K562 (cell line): ENCODE measurements around the gene CDH1. TPM values are rescaled to one million over a fixed set of nuclear protein-coding genes. Genes with fewer than 3 reads are reported as not detected.

Experiments used
- ATAC-seq: fragments of 200-7000 bp; cut with Tn5 transposase; 3 replicates; pipeline ENCODE4 v1.9.1; 2020; ENCODE audit warnings: moderate library complexity
- BruUV-seq: library from RNA; stranded (reverse); fragments of 400-500 nt; replicated peaks from 2 replicates; lab custom pipeline; 2021; lab: Mats Ljungman, UMichigan
- CTCF ChIA-PET: fragments of 300-600 bp; formaldehyde crosslinking; extraction: SDS; loops from one replicate; lab custom pipeline; 2021; ENCODE audit warnings: low intra/inter-chr PET ratio; lab: Yijun Ruan, JAX
- POLR2A ChIA-PET: fragments of 300-600, 350-650 bp; sonication (Branson Sonifier 250); formaldehyde crosslinking; extraction: SDS; loops from one replicate; lab custom pipeline; 2021; ENCODE audit warnings: antibody characterized with exemption, inconsistent platforms; lab: Yijun Ruan, JAX
- DNase-seq, 4 experiments: peaks; one replicate each; pipeline versions ENCODE4 v3.0.0 to v3.0.0-alpha.2; 2011 to 2018; ENCODE audit warnings: low spot score in 3 of 4, mixed read lengths in 3 of 4; ENCODE audit errors: extremely low read depth in 1 of 4
- FAIRE-seq: peaks from 2 replicates; lab custom pipeline; 2011; peaks lifted over from hg19 to GRCh38; lab: Jason Lieb, UNC
- H2AFZ ChIP-seq: 2 replicates; pipeline ENCODE4 v1.6.0; 2011; ENCODE audit warnings: low read depth, low read length, control low read depth, inconsistent platforms
- H3K27ac ChIP-seq: fragments of 200-600 bp; 3 replicates; pipeline ENCODE4 v1.8.0; 2011; ENCODE audit warnings: low read depth, mild to moderate bottlenecking, control low read depth, inconsistent platforms, low read length, moderate library complexity, mixed read lengths; ENCODE audit errors: extremely low read depth
- H3K27me3 ChIP-seq, 2 experiments: fragments of 300-600 bp in 1 of 2; 2 replicates in 1 of 2; 3 replicates in 1 of 2; pipeline versions ENCODE4 v1.6.0 to v1.8.0; 2011; ENCODE audit warnings: inconsistent platforms in 2 of 2, low read length in 2 of 2, mild to moderate bottlenecking in 1 of 2, mixed read lengths in 1 of 2, moderate library complexity in 1 of 2; ENCODE audit not compliant: control insufficient read depth in 2 of 2, insufficient read depth in 2 of 2
- H3K36me3 ChIP-seq: fragments of 300-600 bp; 3 replicates; pipeline ENCODE4 v1.8.0; 2011; ENCODE audit warnings: mild to moderate bottlenecking, low read length, inconsistent platforms; ENCODE audit not compliant: control insufficient read depth, insufficient read depth
- H3K4me1 ChIP-seq, 2 experiments: fragments of 200-600 bp in 1 of 2; replicated peaks in 1 of 2; 2 replicates in 1 of 2; 3 replicates in 1 of 2; pipeline versions ENCODE4 v1.5.1 to v1.8.0; 2011; ENCODE audit warnings: inconsistent platforms in 2 of 2, low read length in 2 of 2, mild to moderate bottlenecking in 1 of 2, mixed read lengths in 1 of 2, moderate library complexity in 1 of 2; ENCODE audit not compliant: control insufficient read depth in 2 of 2, insufficient read depth in 2 of 2
- H3K4me2 ChIP-seq: 2 replicates; pipeline ENCODE4 v1.6.1; 2011; ENCODE audit warnings: low read length, control low read depth, inconsistent platforms, mixed read lengths; ENCODE audit not compliant: insufficient read depth
- H3K4me3 ChIP-seq: fragments of 200-600 bp; sonication (generic), shearing (Covaris generic); 2 replicates; pipeline ENCODE4 v1.5.1; 2016; ENCODE audit warnings: control low read depth, inconsistent platforms
- H3K79me2 ChIP-seq: fragments of 200-600 bp; 3 replicates; pipeline ENCODE4 v1.8.0; 2011; ENCODE audit warnings: low read length, inconsistent platforms; ENCODE audit not compliant: control insufficient read depth, insufficient read depth
- H3K9ac ChIP-seq, 2 experiments: 2 replicates each; pipeline versions ENCODE4 v1.6.0 to v1.6.1; 2011; ENCODE audit warnings: low read depth in 2 of 2, low read length in 2 of 2, control low read depth in 1 of 2, inconsistent platforms in 1 of 2, mild to moderate bottlenecking in 1 of 2, mixed read lengths in 1 of 2; ENCODE audit not compliant: insufficient read depth in 1 of 2
- H3K9me1 ChIP-seq: one replicate; pipeline ENCODE4 v1.6.0; 2011; ENCODE audit warnings: inconsistent platforms, mild to moderate bottlenecking, low read length, moderate library complexity; ENCODE audit not compliant: control insufficient read depth, insufficient read depth
- H3K9me3 ChIP-seq: replicated peaks from 2 replicates; pipeline ENCODE4 v1.5.1; 2011; ENCODE audit warnings: low read depth, low read length, inconsistent platforms; ENCODE audit not compliant: control insufficient read depth, insufficient read depth
- H4K20me1 ChIP-seq: replicated peaks from 2 replicates; pipeline ENCODE4 v1.6.1; 2011; ENCODE audit warnings: low read length, inconsistent platforms, mixed read lengths; ENCODE audit not compliant: control insufficient read depth, insufficient read depth
- CREBBP ChIP-seq: IDR thresholded peaks from one replicate; pipeline ENCODE4 v1.6.1; 2012; ENCODE audit warnings: low read depth, mild to moderate bottlenecking, control low read depth, inconsistent platforms, low read length
- DIDO1 ChIP-seq: fragments of 450-650 bp; IDR thresholded peaks from 2 replicates; pipeline ENCODE4 v1.6.1; 2016; ENCODE audit warnings: low read depth, missing biosample characterization, missing genetic modification characterization
- PHF21A ChIP-seq: fragments of 450-650 bp; IDR thresholded peaks from 2 replicates; pipeline ENCODE4 v1.6.1; 2017; ENCODE audit warnings: low read depth, borderline replicate concordance
- TBL1XR1 ChIP-seq, 2 experiments: IDR thresholded peaks; 2 replicates each; pipeline ENCODE4 v1.6.1; 2012; ENCODE audit warnings: improper control_type of control experiment in 2 of 2, low read length in 2 of 2, mild to moderate bottlenecking in 1 of 2
- ZNF507 ChIP-seq: conservative IDR thresholded peaks from 2 replicates; pipeline ENCODE4 v1.6.1; 2017; ENCODE audit warnings: missing genetic modification characterization, missing compliant biosample characterization
- WGBS: fragments of 100-300 bp; shearing (Covaris generic); methylation state at CpG from one replicate; pipeline ENCODE4 v1.1.6; 2016; ENCODE audit warnings: low coverage, mixed read lengths; ENCODE audit not compliant: insufficient coverage; ENCODE audit errors: missing lambda C conversion rate; 5-methylcytosine and 5-hydroxymethylcytosine counted together
- in situ Hi-C: fragments of 300-500 bp; cut with MboI; formaldehyde crosslinking; loops from 4 replicates; pipeline ENCODE4 v1.15.0; 2018; ENCODE audit warnings: inconsistent platforms, mixed read lengths
- intact Hi-C: fragments of 100-400 bp; cut with micrococcal nuclease; formaldehyde crosslinking; loops from 2 replicates; pipeline ENCODE4 v1.14.2; 2022
- polyA plus RNA-seq, 8 experiments: library from polyadenylated mRNA; depleted of rRNA in 4 of 8; stranded (reverse) in 5 of 8; unstranded in 3 of 8; fragments of >200 nt; fragmentation: Nextera tagmentation in 2 of 8; fragmentation: Illumina TruSeq in 1 of 8; extraction: Ambion mirVana in 2 of 8; extraction: Trizol in 1 of 8; gene quantifications; 2 replicates each; pipeline versions ENCODE4 v1.2.1 to v1.2.3, GENCODE V29; 2011 to 2014; ENCODE audit warnings: inconsistent platforms in 1 of 8, missing spikeins in 1 of 8
- total RNA-seq, 7 experiments: library from RNA; depleted of rRNA in 6 of 7; stranded (reverse); fragments of >200 nt in 6 of 7; fragmentation: Illumina TruSeq in 2 of 7; extraction: Trizol in 2 of 7; gene quantifications; 2 replicates each; pipeline versions ENCODE4 v1.2.1 to v1.2.3, GENCODE V29; 2011 to 2021; ENCODE audit warnings: low replicate concordance in 1 of 7
- TF ChIP-seq, protein P1 (sequence below), 2 experiments: fragments of 450-650 bp in 1 of 2; sonication (generic) in 1 of 2; formaldehyde crosslinking; conservative IDR thresholded peaks; 2 replicates each; pipeline versions ENCODE4 v1.4.0 to v1.8.1; 2020 to 2022; ENCODE audit warnings: mild to moderate bottlenecking in 1 of 2, missing genetic modification reagents in 1 of 2

CDH1 gene
- total and polyA plus RNA-seq, 9 of the 15 experiments (the other 6 are each of a cell fraction or from before 2014, with no cell fraction given) = 0.01 to 0.69 TPM; not detected in 7

DNA sequence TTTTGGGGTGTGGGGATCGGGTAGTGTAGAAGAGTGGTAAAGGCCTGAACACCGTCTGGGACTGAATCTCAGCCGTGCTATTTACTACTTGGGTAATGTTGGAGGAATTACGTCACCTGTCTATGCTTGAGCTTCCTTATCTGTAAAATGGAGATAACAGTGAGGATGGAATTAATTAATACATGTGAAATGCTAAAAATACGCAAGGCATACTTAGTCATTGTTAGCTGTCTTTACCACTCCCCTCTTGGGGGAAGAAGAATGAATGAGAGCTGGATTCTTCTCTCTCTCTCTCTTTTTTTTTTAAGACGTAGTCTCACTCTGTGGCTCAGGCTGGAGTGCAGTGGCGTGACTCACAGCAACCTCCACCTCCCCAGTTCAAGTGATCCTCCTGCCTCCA, 65.1 kb downstream of the CDH1 start (continued):
- no peak for TF ChIP-seq CREBBP
- TF ChIP-seq, all 486 proteins: peak for 5

DNA sequence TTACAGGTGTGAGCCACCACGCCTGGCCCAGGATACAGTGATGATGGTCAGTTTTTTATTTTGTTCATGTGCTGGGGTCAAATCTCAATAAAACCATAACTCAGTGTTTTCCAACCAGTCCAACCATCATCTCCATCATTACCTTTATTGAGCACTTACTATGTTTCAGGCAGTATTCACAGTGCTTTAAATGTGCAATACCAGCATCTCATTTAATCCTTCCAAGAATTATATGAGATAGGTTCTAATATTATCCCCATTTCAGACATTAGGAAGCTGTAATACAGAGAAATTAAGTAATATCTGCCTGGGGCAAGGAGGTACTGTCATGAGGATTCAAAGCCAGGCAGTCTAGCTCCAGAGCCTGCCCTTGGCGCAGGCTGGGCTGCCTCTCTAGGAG, 69.3 kb downstream of the CDH1 start:
- Histone ChIP-seq H3K4me3 (no peak overlapping the region), H2AFZ (no peak overlapping the region), H3K9ac (no peak overlapping the region), H3K9me3 (no peaks in the 10 kb centered on the region), H3K36me3 (no peaks in the 10 kb centered on the region), H3K27ac (no peak overlapping the region), H3K79me2 (no peaks in the 10 kb centered on the region), H4K20me1 (peaks cover 3% of the 10 kb centered on the region; the same call in 1 of the 2 replicates), H3K27me3 (peaks cover 4 to 29% of the 10 kb centered on the region in 2 experiments; a peak in 2 of 5 replicates), H3K9me1 (no peaks in the 10 kb centered on the region)
- no TSS peak for BruUV-seq
- intact Hi-C loops = loop anchor here (10.0 kb wide), 1 partner anchor 212 kb away; no protein-coding TSS in a partner anchor
- FAIRE-seq (no peak), ATAC-seq (no peak)
- POLR2A ChIA-PET = no interaction called here
- WGBS = 4% methylated on average over 2 of the region's 2 CpGs
- in situ Hi-C loops = no loop called here
- TF ChIP-seq, protein P1, sequence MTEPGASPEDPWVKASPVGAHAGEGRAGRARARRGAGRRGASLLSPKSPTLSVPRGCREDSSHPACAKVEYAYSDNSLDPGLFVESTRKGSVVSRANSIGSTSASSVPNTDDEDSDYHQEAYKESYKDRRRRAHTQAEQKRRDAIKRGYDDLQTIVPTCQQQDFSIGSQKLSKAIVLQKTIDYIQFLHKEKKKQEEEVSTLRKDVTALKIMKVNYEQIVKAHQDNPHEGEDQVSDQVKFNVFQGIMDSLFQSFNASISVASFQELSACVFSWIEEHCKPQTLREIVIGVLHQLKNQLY (CRISPR knock-in tag; conservative IDR thresholded peaks at IDR 0.05) = no peak
- TF ChIP-seq ZNF507 (tag) (no peak), DIDO1 (no peak), PHF21A (no peak), TBL1XR1 (IDR thresholded peaks at IDR 0.05; ENCODE audit: low read length in 2 of 2) (no peak)
- TF ChIP-seq, all 486 proteins: peak for 0
- CTCF ChIA-PET = no interaction called here
- DNase-seq = no peak
- Histone ChIP-seq H3K4me1 (no peaks in the 10 kb centered on the region), H3K4me2 (no peak overlapping the region)
